ENCODE results near the gene CRELD2. TPM values are rescaled to one million over a fixed set of nuclear protein-coding genes. Genes with fewer than 3 reads are reported as not detected.

CRELD2 gene
- total and polyA plus RNA-seq, 2 of the 13 experiments (the other 11 are each of a cell fraction or from before 2014, with no cell fraction given), result 17.2 to 44.7 TPM

DNA sequence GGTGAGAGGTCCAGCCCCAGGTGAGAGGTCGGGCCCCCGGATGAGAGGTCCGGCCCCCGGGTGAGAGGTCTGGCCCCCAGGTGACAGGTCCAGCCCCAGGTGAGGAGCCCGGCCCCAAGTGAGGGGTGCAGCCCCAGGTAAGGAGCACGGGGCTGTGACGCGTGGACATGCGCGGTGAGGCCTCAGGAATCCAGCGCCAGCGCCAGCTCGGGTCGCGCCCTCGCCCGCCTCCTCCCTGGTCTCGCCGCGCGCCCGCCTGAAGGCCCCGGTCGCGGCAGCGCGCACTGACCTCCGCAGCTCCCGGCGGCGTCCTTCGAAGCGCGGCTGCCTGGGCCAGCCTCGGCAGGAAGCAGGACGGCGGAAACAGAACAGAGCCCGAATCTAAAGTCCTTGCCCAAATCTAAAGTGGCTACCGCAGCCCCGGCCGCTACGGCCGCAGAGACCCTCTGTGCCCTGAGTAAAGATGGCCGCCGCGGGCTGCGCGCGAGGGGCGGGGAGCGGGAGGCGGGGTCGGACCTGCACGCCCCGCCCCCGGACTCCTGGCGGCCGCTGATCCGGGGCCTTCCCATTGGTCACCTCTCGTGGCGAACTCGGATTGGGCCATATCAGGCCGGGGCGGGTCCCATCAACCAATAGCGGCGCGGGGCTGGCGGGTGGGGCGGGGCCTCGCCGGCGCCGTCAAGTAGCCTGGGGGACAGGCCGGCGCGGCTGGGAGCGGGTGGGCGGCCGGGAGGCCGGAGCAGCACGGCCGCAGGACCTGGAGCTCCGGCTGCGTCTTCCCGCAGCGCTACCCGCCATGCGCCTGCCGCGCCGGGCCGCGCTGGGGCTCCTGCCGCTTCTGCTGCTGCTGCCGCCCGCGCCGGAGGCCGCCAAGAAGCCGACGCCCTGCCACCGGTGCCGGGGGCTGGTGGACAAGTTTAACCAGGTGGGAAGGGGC, at the start of gene CRELD2, which contains the start of gene ALG12 (continued):
- TF ChIP-seq, protein P1, sequence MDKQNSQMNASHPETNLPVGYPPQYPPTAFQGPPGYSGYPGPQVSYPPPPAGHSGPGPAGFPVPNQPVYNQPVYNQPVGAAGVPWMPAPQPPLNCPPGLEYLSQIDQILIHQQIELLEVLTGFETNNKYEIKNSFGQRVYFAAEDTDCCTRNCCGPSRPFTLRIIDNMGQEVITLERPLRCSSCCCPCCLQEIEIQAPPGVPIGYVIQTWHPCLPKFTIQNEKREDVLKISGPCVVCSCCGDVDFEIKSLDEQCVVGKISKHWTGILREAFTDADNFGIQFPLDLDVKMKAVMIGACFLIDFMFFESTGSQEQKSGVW (CRISPR knock-in tag; IDR thresholded peaks at IDR 0.05; ENCODE audit: borderline replicate concordance), result no peak
- no peak for TF ChIP-seq FOXC1 (CRISPR knock-in tag; IDR thresholded peaks at IDR 0.05; ENCODE audit: borderline replicate concordance)
- TF ChIP-seq, protein P2, sequence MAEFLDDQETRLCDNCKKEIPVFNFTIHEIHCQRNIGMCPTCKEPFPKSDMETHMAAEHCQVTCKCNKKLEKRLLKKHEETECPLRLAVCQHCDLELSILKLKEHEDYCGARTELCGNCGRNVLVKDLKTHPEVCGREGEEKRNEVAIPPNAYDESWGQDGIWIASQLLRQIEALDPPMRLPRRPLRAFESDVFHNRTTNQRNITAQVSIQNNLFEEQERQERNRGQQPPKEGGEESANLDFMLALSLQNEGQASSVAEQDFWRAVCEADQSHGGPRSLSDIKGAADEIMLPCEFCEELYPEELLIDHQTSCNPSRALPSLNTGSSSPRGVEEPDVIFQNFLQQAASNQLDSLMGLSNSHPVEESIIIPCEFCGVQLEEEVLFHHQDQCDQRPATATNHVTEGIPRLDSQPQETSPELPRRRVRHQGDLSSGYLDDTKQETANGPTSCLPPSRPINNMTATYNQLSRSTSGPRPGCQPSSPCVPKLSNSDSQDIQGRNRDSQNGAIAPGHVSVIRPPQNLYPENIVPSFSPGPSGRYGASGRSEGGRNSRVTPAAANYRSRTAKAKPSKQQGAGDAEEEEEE (CRISPR knock-in tag; IDR thresholded peaks at IDR 0.05; ENCODE audit: borderline replicate concordance), result no peak
- TF ChIP-seq, protein P3, sequence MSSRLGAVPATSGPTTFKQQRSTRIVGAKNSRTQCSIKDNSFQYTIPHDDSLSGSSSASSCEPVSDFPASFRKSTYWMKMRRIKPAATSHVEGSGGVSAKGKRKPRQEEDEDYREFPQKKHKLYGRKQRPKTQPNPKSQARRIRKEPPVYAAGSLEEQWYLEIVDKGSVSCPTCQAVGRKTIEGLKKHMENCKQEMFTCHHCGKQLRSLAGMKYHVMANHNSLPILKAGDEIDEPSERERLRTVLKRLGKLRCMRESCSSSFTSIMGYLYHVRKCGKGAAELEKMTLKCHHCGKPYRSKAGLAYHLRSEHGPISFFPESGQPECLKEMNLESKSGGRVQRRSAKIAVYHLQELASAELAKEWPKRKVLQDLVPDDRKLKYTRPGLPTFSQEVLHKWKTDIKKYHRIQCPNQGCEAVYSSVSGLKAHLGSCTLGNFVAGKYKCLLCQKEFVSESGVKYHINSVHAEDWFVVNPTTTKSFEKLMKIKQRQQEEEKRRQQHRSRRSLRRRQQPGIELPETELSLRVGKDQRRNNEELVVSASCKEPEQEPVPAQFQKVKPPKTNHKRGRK (CRISPR knock-in tag; IDR thresholded peaks at IDR 0.05), result no peak
- TF ChIP-seq ZNF225 (CRISPR knock-in tag; IDR thresholded peaks at IDR 0.05), result no peak; the same call in 1 of the 2 replicates
- TF ChIP-seq PAF1 (CRISPR knock-in tag; IDR thresholded peaks at IDR 0.05), result no peak
- TF ChIP-seq ZNF343 (CRISPR knock-in tag; IDR thresholded peaks at IDR 0.05), result peak; percentile 35; the same call in 1 of the 2 replicates
- no peak for TF ChIP-seq ZNF766 (CRISPR knock-in tag; IDR thresholded peaks at IDR 0.05; ENCODE audit: borderline replicate concordance)
- TF ChIP-seq, protein P4, sequence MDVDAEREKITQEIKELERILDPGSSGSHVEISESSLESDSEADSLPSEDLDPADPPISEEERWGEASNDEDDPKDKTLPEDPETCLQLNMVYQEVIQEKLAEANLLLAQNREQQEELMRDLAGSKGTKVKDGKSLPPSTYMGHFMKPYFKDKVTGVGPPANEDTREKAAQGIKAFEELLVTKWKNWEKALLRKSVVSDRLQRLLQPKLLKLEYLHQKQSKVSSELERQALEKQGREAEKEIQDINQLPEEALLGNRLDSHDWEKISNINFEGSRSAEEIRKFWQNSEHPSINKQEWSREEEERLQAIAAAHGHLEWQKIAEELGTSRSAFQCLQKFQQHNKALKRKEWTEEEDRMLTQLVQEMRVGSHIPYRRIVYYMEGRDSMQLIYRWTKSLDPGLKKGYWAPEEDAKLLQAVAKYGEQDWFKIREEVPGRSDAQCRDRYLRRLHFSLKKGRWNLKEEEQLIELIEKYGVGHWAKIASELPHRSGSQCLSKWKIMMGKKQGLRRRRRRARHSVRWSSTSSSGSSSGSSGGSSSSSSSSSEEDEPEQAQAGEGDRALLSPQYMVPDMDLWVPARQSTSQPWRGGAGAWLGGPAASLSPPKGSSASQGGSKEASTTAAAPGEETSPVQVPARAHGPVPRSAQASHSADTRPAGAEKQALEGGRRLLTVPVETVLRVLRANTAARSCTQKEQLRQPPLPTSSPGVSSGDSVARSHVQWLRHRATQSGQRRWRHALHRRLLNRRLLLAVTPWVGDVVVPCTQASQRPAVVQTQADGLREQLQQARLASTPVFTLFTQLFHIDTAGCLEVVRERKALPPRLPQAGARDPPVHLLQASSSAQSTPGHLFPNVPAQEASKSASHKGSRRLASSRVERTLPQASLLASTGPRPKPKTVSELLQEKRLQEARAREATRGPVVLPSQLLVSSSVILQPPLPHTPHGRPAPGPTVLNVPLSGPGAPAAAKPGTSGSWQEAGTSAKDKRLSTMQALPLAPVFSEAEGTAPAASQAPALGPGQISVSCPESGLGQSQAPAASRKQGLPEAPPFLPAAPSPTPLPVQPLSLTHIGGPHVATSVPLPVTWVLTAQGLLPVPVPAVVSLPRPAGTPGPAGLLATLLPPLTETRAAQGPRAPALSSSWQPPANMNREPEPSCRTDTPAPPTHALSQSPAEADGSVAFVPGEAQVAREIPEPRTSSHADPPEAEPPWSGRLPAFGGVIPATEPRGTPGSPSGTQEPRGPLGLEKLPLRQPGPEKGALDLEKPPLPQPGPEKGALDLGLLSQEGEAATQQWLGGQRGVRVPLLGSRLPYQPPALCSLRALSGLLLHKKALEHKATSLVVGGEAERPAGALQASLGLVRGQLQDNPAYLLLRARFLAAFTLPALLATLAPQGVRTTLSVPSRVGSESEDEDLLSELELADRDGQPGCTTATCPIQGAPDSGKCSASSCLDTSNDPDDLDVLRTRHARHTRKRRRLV (CRISPR knock-in tag; IDR thresholded peaks at IDR 0.05), result no peak
- peak in 1 of 2 experiments; percentile 56; a peak in 2 of 4 replicates for TF ChIP-seq NR2F1 (CRISPR knock-in tag; IDR thresholded peaks at IDR 0.05)
- 0 out of 2 replicates have a peak, but pooled peaks have one; percentile 39 for TF ChIP-seq ZBTB43 (CRISPR knock-in tag; conservative IDR thresholded peaks at IDR 0.05)
- no peak for TF ChIP-seq SP140L (CRISPR knock-in tag; IDR thresholded peaks at IDR 0.05; ENCODE audit: borderline replicate concordance)
- TF ChIP-seq ZNF234 (CRISPR knock-in tag; conservative IDR thresholded peaks at IDR 0.05), result no peak
- no peak for TF ChIP-seq ONECUT2 (CRISPR knock-in tag; IDR thresholded peaks at IDR 0.05)
- TF ChIP-seq KMT2A (CRISPR knock-in tag; IDR thresholded peaks at IDR 0.05), result peak; percentile 30; the same call in 1 of the 2 replicates
- TF ChIP-seq ZNF790 (CRISPR knock-in tag; IDR thresholded peaks at IDR 0.05; ENCODE audit: borderline replicate concordance), result no peak
- TF ChIP-seq TARDBP (CRISPR knock-in tag; IDR thresholded peaks at IDR 0.05), result peak; percentile 65; the same call in 1 of the 2 replicates

Data from HepG2 (cell line).